ENCODE results near the gene JARID2.
"Not testable (repeated sequence)": the region's sequence is repeated elsewhere in the genome, so short reads cannot be mapped to it uniquely, and the experiment has no call there.

JARID2 gene

DNA sequence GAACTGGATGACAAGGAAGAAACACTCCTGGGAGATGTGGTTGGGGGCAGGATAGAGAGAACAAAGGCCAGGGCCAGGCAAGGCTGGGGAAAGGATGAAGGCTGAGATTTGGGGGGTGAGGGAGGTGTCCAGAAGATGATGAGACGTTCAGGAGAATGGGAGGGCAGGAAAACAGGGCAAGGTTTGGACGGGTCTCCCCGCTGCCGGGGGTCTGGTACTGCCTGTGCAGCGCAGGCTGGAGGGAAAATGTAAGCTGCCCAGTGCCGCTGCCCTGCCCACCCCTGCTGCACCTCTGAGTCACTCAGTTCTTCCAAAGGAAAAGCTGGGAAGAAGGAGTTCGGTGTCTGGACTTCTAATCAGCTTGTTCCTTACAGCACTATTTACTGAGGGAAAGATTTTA, 286.1 kb downstream of the JARID2 start:
- no peak for DNase-seq

DNA sequence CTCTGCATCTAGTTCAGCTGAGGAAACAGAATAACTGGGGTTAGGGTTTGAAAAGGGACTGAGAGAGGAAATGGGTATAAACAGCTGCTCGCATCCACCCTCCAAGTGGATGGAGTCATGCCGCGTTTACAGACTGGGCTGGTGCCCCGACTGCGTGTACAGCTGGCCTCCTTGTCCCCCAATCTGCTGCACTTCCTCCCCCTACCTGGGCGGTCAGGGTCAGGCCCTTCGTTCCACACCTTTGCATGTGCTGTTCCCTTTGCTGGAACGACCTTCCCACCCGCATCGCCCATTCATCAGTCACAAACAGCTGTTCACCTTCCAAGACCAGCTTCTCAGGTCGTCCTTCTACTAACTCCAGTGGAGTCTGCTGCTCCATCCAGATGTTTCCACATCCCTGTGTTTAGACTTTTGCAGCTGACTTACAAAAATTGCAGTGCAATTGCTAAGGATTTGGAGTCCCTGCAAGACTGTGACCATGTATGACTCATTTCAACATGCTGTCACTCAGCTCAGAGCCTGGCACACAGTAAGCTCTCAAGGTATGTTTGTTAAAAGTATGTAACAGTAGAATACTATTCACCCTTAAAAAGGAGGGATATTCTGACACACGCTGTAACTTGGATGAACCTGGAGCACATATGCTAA, 287.6 kb downstream of the JARID2 start:
- no peak for DNase-seq

DNA sequence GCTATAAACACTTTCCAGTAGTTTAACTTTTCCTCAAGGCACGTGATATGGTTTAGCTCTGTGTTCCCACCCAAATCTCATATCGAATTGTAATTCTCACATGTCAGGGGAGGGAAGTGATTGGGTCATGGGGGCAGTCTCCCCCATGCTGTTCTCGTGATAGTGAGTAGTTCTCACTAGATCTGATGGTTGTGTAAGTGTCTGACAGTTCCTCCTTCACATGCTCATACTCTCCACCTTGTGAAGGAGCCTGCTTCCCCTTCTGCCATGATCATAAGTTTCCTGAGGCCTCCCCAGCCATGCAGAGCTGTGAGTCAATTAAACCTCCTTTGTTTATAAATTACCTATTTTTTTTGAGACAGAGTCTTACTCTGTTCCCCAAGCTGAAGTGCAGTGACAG, 289.1 kb downstream of the JARID2 start:
- no peak for DNase-seq

DNA sequence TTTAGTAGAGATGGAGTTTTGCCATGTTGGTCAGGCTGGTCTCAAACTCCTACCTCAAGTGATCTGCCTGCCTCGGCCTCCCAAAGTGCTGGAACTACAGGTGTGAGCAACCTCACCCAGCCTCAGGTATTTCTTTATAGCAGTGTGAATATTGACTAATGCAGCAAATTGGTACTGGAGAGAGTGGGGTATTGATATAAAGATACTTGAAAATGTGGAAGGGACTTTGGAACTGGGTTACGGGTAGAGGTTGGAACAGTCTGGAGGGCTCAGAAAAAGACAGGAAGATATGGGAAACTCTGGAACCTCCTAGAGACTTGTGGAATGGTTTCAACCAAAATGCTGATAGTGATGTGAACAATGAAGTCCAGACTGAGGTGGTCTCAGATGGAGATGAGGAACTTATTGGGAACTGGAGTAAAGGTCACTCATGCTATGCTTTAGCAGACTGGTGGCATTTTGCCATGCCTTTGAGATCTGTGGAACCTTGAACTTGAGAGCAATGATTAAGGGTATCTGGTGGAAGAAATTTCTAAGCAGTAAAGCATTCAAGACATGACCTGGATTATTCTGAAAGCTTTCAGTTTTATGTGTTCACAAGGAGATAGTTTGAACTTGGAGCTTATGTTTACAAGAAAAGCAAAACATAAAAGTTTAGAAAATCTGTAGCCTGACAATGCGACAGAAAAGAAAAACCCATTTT, 289.8 kb downstream of the JARID2 start:
- DNase-seq = no peak

DNA sequence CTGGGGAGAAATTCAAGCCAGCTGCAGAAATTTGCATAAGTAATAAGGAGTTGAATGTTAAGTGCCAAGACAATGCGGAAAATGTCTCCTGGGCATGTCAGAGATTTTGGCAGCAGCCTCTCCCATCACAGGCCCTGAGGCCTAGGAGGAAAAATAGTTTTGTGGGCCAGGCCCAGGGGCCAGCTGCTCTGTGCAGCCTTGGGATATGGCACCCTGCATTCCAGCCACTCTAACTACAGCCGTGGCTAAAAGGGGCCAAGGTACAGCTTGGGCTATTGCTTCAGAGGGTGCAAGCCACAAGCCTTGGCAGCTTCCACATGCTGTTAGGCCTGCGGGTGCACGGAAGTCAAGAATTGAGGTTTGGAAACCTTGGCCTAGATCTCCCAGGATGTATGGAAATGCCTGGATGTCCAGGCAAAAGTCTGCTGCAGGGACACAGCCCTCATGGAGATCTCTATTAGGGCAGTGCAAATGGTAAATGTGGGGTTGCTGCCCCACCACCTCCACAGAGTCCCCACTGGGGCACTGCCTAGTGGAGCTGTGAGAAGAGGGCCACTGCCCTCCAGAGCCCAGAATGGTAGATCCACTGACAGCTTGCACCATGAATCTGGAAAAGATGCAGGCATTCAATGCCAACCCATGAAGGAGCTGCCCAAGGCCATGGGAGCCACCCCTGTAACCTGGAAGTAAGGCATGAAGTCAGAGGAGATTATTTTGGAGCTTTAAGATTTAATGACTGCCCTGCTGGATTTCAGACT, 290.5 kb downstream of the JARID2 start:
- DNase-seq = no peak

DNA sequence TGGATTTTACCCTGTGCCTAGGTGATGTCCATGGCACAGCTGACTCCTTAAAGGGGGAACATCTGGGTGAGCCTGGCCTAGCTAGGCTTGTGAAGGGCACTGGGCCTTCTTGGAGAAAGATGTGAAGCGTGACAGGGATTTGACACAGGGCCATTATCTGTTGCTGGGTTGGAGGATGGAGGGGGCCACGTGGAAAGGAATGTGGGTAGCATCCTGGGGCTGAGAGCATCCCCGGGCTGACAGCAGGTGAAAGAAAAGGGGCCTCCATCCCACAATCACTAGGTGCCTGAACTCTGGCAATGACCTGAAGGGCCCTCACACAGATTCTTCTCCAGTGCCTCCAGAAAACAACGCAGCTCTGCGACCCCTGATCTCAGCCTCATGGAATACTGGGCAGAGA, 292.2 kb downstream of the JARID2 start:
- no peak for DNase-seq

DNA sequence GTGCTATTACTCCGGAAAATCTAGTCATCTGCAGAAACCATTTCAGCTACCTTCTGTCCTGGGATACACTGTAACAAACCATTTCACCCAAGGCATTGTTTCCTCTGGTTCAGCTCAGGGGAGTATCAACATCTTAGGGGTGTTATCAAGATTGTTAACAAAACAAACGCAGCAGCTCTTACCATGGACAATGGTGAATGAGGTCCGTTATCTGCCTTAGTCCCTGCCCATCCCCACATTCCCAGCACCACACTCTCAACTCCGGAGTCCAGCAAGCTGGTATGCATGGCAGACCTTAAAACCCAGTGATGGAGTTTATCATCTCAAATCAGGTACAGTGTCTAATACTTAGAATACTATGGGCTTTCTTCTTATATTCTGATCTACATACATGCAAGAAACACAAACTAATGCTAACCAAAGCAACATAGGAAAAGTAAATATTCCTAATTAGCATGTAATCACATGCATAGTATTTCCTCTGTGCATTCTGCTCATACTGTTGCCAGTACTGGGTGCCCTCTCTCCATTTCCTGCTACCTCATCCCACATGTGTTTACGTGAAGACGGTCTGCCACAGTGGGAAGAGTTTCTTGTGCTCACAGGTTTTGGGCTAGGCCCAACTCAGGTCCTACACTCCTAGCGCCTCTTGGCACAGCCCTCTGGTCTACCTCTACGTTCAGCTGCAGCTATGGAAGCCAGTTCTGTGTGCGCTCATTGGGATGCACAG, 293.1 kb downstream of the JARID2 start:
- no peak for DNase-seq

DNA sequence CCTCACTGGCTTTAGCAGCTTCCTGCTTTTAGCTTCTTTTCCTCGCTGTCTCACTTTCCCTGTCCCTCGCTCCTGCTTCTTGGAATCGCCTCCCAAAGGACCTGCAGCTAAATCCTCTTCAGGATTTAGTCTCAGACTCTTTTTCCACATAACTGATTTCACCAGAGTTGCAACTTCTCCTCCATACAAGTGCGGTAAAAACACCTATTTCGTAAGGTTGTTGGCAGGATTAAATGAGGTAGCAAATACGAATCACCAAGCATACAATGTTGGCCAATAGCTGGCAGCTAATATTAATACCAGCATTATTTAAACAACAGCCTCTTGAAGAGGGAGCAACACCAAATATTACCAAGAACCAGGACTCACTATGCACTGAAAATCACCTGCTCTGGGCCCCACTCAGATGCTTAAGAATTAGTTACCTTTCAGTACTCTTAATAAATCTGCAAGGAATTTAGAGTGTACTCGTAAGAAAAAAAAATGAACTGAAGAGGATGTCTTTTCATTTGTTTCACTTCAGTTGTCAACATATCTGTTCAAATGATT, 293.9 kb downstream of the JARID2 start:
- no peak for DNase-seq

DNA sequence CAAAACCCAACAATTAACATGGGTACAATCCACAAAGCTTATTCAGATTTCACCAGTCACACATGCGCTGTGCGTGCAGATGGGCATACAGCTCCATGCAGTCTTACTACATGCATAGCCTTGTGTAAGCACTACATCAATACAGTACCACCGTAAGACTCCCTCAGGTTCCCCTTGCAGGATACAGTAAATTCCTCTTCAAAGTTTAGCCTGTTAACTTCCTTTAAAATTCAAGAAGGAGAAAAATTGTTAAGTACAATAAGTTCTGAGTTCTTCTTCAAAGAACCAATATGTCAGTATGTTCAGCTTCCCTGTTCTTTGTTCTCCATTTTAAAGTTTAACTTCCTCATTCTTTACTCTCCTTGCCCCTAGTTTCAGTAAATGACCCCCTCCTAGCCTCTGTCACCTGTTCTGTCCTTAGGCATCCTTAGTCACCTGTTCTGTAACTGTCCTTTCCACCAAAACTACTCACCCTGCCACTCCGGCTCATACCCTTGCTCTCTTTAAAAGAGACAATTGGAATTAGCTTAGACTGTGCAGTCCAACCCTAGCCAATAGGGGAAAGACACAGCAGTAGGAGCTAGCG, 297.6 kb downstream of the JARID2 start:
- DNase-seq = not testable (repeated sequence)

DNA sequence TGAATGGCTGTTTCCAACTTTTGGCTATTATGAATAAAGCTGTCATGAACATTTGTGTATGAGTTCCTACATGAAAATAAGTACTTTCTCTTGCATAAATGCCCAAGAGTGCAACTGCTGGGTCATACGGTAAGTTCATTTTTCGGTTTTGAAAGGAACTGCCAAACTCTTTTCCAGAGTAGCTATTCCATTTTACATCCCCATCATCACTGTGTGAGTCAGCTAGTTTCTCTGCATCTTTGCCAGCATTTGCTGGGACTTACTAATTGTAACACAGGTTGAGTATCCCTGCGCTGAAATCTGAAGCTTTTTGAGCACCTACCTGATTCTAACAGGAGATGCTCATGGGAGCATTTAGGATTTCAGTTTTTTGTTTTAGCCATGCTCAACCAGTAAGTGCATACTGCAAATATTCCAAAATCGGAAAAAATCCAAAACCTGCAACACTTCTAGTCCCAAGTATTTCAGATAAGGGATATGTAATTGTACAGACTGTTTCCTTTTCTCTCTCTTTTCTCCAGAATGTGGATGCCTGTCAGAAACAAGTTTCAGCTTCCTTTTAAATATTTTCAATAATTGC, 298.5 kb downstream of the JARID2 start:
- DNase-seq = no peak

DNA sequence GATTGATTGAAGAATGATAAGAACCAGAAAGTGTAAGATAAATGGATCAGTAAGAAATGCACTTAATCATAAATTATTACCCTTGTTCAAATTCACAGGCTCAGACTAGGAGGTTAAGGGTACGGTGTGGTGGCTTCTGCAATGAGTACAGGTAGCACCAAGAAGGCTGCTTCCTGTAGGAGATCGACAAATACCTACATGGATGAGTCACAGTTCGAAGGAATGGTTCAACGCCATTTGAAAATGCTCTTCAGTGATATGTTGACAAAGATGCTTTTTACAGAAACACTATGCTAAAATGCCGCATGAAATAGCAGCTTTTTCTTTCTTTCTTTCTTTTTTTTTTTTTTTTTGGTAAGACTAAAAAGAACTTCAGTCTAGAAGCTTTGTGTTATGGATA, 300.7 kb downstream of the JARID2 start:
- DNase-seq = no peak

DNA sequence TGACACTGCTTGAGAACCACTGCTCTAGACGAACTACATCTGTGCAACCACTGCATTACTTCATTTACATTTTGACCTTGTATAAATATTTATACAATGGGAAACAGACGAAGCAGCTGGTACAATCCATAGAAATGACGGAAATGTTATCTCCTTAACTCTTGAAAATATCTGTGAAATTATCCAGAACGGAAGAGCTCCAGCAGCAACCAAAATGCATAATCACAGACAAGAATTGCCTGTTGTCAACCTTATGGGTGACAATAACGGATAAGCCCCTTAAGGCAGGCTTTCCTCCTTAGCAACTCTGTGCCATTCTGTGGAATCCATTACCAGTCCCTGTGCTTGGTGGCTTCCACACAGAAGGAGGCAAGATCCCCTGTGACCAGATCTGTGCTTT, 301.5 kb downstream of the JARID2 start:
- no peak for DNase-seq

DNA sequence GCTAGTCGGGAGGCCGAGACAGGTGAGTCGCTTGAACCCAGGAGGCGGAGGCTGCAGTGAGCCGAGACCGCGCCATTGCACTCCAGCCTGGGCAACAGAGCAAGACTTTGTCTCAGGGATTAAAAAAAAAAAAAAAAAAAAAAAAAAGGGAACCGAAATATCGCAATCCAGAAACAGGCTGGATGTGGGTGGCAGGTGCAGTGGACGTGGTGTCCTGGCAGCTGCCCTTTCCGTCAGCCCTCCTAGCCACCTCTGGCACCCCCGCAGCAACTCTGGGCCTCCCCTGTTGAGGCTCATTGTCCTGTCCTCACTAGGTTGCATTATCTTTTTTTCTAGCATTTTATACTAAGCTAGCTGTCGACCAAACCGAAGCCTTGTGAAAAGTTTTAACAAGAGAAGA, 303.5 kb downstream of the JARID2 start:
- no peak for DNase-seq

DNA sequence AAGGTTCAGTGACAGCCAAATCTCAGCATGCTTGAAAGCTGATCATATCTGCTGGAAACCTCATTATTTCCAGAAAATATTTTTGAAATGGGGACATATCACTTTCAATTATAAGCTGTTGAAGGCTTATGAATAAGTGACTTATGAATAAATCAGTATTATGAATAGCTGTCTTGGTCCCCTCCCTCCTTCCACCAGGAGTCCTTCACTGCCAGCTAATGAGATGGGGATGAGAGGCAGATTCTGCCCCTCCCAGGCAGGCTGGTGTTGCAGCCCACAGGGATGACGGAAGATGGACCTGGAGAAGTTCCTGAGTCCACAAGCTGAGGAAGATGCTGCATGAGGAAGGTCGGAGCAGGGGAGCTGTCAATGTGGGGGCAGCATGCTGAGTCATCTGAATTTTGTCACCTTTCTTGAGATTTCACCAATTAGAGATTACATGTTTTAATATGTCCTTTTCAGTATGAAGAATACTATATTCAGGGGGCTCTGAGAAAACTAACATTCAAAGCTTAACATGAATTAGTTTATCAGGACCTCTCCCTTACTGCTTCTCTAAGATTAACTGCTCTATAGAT, 304.8 kb downstream of the JARID2 start:
- DNase-seq = no peak

DNA sequence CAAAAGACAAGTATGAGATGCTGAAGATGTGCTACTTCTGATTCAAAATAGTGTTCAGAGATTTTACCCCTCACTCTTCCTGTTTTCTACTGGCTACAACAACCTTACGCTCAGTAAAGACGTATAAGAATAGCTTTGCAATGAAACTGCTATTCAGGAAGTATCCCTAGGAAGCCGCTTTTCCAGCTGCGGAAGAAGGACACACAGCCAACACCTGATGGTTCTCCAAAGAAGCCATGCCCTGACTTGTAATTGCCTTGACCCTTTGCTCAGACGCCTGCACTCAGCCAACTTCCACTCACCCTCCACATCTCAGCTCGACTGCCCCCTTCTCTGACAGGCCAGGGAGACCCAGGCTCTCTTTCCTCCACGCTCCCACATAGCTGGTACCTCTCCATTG, 305.4 kb downstream of the JARID2 start:
- DNase-seq = no peak

DNA sequence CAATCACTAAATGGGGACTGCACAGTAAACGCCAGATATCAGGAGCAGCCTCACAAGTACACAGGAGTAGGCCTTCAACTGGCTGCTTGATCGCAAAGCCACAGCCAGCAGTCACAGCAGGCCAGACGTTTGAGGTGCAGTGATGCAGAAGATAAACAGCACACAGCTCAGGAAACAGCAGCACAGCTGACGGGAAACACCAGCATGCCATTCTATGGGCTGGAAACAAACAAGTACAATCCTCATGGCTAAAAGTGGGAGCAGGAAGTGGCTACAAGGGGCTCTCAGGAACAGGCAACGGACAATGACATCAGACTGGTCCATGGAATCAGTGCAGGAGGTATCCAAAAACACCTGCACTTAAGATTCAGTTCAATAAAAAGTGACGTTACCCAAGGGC, 305.9 kb downstream of the JARID2 start:
- no peak for DNase-seq

DNA sequence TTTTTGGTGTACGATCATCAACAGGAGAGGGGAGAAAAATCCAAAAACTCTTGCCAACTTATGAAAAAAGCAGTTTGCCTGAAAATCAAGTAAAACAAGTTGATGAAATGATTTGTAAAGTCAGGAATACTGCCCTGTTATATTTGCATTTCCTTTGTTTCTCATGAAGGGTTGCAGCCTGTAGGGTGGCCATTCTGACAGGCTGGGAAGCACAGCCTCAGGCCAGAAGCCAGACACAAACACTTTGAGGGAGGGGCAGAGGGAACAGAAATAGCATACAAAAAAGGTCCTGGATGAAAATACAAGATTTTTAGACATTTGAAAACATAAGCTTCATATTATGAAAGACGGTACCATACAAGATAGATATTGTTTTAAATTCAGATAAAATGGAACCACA, 307.2 kb downstream of the JARID2 start:
- DNase-seq = no peak

DNA sequence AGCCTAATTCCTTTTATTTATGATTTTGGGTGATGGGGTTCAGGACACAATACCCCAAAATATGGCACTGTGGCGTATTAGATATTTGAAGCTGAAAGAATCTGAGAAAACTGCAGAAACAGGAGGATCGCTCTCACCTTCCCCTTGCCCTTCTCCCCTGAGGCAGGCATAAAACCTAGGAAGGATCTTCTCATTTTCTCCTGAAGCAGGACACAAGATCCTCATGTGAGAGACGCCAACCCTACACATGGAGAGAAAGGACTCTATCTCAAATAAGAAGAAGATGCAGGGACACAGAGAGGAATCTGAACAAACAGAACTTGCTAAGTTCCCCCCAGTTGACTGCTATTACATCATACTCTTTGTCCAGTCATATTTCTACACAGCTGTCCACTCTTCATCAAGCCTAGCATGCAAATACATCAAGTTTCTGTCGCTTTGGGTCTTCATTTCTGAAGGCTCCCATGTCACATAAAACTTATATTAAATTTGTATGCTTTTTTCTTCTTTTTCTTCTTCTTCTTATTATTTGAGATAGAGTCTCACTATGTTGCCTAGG, 307.9 kb downstream of the JARID2 start:
- no peak for DNase-seq

DNA sequence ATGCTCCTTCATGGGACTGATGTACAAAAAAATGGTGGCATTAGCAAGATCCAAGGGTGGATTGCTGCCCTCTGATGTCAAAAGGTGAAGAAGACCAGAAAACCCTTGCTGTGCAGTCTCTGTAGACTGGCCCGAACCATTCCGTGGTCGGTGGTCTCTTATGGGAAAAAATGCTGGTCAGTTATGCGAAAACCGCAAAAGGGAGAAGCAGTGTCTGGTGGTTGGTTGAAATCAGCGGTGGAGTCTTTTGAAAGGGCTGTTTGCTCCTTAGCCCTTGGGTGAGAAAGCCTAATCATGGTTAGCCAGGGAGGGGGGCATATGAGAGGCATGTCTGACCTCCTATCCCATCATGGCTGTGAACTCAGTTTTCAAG, 308.8 kb downstream of the JARID2 start:
- DNase-seq = no peak

DNA sequence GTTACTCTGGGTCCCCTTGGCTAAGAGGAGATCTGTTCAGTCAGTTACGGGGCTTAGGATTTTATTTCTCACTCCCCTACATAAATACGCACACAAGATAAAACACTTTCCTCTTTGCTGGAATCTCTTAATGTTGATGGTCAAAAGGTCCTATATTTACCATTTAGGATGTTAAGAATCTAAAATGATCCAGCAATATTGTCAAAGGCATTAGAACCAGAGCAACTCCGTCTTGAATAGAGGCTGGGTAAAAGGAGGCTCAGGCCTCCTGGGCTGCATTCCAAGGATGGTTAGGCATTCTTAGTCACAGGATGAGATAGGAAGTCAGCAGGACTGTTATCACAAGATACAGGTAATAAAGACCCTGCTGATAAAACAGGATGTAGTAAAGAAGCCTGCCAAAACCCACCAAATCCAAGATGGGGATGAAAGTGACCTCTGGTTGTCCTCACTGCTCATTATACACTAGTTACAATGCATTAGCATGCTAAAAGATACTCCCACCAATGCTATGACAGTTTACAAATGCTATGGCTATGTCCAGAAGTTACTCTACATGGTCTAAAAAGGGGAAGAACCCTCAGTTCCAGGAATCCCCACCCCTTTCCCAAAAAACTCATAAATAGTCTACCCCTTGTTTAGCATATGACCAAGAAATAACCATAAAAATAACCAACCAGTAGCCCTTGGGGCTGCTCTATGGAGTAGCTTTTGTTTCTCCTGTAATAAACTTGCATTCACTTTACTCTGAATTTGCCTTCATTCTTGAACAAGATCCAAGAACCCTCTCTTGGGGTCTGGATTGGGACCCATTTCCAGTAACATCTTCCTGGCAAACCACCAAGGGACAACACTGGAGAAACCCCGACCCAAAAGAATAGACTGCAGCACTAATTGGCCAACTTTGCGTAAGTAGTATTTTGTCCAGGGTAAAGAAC, 309.5 kb downstream of the JARID2 start:
- DNase-seq = no peak

DNA sequence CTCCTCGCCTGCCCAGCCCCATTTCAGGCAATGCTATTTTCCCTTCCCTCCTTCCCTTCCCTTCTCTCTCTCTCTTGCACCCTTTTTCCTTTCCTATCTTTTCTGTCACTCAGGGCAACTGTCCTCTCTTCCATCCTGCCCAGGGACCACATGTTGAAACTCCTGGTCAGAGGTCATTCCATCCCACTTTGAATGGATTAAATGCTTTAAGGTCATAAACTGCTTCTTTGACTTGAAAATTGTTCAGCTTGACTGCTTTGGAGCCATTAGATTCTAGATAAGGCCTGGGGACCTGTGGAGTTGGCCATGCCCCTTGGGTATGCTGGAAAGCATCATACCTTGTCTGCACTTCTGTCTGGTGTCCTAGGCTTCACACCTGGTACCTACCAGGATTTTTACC, 310.8 kb downstream of the JARID2 start:
- DNase-seq = no peak
